Measurements from ENCODE around the gene DPP6.

The DPP6 gene

DNA sequence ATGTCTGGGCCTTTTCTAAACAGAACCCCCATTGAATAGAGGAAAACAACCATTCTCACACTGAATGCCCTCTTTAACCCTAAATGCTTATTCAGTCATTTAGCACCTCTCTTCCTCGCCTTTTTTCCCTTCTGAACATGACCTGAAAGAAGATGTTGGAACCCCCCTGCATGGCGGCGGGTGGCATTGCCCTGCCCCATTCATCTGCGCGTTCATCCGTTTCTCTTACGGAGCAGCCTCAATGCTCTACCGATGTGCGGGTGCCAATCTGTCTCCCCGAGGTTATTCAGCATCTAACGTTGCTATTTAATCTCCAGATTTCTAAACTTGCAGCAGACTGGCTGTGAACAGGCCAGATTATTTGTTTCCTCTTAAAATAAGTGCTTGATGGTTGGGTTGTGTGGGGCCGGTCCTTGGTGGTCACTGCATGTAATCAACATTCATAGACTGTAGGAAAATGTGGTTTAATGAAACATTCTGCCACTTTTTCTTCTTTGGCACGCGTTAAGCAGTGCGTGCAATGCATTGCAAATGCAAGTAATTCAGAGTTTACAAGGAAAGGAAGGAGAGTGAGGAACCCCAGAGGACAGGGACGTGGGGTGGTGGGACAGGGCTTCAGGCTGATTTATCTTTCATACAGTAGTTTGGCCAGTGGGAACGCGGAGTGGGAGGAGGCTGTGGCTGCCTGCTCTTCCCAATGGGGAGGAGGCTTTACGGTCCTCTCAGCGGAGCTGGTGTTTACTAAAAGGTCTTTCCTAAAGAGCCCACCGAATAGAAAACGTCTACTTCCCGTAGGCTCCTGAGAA, 286.7 kb downstream of the DPP6 start:
- no peak for DNase-seq (ENCODE audit: low read depth in 2 of 2)

DNA sequence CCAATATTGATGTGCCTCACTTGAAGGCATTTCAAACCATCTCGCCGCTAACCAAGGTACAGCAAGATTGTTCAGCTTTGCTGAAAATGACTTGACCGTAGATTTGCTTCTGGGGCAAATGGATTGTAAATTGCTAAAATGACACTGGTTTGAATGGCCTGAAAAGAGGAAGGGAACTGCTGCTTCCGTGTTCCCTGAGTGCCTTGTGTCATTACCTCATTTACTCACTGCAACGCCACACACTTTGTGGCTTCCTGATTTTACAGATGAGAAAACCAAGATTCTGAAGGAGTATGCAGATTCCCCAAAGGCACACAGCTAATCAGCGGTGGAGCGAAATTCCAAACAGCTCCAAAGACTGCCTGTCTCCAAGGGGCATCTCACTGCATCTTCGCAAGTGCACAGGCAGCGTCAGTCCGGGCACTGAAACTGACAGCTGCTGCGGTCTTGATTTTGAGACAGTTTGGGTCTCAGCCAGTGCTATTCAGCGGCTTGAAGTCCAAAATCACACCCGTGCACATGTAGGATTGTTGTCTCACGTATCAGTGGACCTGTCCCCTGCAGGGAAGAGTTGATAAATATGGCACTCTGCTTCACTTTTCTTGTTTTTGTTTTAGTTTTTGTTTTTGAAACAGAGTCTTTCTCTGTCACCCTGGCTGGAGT, 290.9 kb downstream of the DPP6 start:
- no peak for DNase-seq (ENCODE audit: low read depth in 2 of 2)

DNA sequence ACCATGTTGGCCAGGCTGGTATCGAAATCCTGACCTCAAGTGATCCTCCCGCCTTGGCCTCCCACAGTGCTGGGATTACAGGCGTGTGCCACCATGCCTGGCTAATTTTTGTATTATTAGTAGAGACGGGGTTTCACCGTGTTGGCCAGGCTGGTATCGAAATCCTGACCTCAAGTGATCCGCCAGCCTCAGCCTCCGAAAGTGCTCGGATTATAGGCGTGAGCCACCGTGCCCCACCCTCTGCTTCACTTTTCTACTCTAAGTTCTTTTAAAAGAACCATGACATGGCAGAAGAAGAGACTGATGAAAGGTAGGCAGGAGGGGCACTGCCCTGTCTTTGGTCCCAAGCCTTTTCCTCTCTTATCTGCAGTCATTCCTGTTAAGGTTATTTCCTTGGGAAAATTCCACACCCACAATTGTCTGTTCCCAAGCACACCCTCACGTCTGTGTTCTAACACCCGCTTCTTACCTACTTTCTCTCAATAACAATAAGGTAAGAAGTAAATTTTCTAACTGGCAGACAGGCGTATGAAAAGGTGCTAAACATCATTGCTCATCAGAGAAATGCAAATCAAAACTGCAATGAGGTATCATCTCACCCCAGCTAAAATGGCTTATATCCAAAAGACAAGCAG, 291.7 kb downstream of the DPP6 start:
- DNase-seq (ENCODE audit: low read depth in 2 of 2), result no peak

DNA sequence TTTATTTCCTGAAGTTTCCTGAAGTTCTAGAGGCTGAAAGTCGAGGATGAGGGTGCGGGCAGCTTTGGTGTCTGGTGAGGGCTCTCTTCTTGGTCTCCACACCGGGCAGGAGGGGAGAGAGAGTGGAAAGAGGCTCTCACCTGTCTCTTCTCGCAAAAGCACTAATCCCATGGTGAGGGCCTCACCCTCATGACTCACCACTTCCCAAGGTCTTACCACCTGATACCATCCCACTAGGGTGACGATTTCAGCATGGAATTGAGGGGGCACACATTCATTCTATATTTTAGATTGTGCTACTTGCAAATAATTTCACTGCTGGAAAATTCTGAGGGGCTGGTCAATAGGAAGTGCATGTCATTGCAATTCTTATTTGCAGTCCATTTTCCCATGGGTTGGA, 292.9 kb downstream of the DPP6 start:
- no peak for DNase-seq (ENCODE audit: low read depth in 2 of 2)

DNA sequence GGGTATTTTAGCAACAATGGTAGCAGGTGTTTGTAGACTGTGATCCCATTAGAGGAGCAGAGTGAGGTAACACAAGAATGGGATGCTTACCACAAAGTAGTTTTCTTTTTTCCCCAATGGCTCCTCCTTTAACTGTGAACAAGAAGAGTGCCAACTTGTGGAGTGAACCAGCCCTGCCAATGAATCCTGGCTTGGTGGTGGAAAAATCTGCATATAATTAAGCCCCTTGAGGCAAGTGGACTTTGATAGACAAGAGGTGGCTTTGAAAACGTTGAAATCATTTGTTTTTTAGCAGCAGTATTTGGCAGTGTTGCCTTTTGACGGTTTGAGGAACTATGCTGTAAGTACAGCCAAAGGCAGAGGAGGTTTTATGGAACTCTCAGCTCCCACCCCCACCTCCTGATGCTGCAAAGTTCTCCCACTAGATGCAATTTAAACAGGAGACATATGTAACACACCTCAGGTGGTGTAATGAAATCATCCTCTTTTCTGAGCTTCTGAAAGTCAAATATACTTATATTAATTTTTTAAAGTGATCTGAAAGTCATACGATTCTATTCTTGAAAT, 295.6 kb downstream of the DPP6 start:
- no peak for DNase-seq (ENCODE audit: low read depth in 2 of 2)

DNA sequence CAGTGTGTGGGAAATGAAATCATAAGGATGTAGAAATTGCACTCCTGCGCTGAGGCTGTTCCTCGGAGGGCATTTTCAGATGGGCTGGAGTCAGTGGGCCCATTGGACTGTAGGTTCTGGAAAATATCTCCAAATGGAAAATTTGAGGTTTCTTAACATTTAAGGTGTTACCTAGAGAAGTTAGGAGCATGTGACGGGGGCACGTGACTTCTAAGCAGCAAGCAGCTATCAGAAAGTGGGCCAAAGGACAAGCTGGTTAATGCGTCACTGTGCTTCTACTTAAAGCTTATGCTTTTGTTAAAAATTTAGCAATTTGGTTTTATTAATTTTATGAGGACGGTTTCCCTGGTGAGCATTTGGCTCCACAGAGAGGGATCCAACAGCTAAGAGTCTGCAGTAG, 298.7 kb downstream of the DPP6 start:
- no peak for DNase-seq (ENCODE audit: low read depth in 2 of 2)

DNA sequence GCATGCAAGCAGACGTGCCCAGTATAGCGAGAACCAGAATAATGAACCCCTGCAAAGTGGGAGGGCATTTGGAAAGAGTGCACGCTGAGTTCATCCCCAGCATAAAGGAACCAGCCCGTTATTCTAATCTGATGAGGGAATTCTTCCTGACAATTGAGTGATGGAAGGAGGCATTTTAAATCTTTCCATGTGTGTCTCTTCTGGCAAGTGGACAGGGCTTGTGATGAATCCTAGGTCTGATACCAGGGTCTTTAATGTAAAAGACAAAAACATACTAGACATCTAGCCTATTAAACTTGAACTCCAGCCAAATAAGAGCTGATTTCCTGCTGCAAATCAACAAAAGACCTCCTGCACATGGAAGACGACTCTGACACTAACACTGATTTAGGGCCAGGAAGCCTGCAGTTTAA, 301.2 kb downstream of the DPP6 start:
- DNase-seq (ENCODE audit: low read depth in 2 of 2), result no peak

DNA sequence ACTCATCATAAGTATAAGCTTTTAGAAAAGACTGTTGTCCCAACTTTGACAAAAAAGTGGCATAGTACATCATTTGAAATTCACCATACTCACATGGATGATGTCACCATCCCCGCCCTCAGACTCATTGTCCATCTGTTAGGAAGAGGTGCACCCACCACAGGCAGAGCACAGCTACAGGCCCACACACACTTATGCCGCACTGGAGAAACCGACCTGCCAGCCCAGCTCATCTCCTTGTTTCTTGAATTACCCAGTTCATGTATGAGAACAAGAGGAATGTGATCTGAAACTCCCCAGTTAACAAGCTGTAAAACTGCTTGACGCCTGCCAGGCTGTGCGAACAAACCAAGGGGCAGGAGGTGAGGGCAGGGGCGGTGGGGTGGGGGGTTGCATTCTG, 312.0 kb downstream of the DPP6 start:
- no peak for DNase-seq (ENCODE audit: low read depth in 2 of 2)

DNA sequence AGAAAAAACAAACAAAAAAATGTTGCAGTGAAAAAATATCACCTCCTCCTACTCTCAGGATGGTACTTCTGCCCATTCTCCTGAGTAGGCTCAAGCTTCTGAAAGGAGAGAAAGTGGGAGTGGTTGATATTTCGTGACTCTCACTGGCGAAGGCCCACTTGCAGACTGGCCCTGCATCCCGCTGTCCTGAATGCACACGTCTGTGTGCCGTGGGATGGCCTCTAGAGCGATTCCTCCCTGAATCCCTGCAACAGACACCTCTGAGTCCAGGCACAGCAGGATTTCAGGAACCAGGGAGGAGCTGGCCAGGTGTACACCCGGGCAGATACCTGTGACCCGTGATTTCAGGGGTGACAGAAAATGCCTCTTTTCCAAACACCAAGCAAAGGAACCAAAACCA, 319.2 kb downstream of the DPP6 start:
- no peak for DNase-seq (ENCODE audit: low read depth in 2 of 2)

DNA sequence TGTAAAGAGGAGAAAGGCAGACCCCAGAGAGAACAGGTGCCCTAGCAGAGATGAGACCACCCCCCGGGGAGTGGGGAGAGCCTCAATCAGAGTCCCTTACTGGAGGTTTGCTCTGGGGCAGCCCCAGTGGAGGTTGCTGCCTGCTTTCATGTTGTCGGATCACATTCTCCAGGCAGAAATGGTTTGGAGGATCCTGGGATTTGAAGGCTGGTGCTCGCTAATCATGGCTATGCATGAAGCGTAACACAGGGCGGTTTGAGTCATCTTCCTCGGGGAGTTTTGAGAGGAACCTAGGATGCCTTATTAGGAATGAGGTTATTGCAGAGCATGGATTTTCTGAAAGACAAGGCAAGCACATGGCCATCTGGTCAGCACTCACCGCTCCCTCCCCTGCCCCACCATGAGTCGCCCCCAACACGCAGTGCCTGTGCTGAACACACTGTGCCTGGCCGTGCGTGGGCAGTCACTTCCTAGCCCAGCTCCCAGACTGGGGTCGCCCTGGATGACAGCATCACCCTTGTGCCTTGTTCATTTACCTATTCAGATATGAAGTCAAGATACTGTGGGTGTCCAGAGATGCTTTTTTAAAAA, 319.9 kb downstream of the DPP6 start:
- no peak for DNase-seq (ENCODE audit: low read depth in 2 of 2)

DNA sequence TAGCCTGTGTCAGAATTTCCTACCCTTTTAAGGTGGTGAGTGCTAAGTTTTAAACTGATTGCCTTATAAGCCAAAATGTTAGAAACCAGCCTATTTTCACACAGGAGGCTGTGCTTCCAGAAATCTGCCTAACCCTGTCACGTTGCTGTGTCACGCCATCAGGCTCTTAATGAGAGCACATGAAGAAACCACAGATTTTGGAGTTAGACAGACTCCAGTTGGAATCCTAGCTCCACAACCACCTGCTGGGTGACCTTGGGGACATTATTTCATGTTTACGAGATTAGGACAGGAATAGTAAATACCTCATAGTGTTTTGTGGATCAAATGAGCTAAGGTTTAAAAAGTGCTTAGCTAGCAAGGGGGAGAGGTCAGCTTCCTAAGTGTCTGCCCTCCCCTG, 321.8 kb downstream of the DPP6 start:
- no peak for DNase-seq (ENCODE audit: low read depth in 2 of 2)

DNA sequence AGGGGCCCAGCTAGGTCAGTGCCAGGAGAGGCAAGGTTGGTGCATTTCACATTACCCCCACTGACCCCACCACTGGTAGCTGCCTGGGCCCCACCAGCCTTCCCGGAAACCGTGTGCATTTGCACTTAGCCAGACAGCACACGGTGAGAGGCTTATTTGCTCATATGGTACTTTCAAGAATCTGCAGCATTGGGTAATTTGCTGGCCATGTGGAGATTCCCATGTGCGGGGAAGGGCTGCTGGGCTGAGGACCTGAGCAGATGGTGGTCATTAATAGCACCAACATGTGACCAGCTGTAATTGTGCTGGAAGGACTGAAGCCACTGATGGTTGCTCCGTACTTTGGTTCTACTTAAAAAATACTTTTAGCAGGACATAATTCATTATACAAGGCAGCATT, 323.8 kb downstream of the DPP6 start:
- no peak for DNase-seq (ENCODE audit: low read depth in 2 of 2)

DNA sequence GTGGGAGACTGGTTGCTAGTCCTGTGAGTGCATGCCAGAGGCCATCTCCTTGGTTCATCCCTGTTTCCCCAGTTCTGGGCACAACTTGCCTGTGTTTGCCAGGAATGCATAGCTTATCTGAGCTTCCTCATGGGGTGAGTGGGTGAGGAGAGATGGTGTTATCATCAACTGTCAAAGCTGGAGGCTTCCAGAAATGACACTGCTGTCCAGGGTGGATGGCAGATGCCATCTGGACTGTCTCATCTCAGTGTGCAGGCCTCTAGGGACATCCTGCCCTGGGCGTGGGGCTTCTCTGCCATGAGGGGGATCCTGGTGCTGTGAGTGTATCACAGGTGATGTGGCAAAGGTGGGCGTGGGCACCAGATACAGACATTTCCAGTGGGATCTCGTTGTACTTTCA, 328.6 kb downstream of the DPP6 start:
- DNase-seq (ENCODE audit: low read depth in 2 of 2), result no peak

DNA sequence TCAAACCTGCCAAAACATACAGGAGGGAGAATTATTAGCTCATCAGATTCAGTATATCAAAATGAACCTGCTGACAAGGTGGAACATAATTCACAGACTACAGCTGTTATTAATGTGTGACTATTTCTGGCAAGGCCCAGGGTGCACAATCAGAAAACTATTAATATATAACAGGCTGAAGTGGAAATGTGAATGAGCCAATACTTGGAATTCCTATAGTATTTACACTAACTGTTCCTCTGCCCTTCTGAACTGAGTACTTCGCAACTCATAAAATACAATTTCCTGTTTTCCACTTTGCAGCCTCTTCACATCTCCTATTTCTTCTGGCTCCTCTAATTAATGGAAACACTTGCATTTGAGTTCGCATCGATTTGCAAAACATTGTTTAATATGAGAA, 330.8 kb downstream of the DPP6 start:
- DNase-seq (ENCODE audit: low read depth in 2 of 2), result no peak

DNA sequence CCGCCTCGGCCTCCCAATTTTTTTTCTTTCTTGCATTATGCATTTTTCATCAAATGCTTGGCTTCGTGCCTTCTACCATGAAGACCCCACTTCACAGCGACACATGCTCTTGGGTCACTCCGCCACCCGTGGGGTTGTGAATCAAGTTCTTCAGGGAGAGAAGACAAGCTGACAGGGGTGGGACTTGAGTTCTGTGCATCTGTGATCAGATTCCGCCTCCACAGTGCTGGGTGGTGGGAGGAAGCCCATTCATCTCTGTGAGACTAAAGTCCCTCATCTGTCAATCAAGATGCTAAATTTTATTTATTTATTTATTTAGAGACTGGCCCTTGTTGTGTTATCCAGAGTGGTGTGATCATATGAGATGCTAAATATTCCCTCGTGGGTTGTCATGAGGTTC, 333.0 kb downstream of the DPP6 start:
- no peak for DNase-seq (ENCODE audit: low read depth in 2 of 2)

DNA sequence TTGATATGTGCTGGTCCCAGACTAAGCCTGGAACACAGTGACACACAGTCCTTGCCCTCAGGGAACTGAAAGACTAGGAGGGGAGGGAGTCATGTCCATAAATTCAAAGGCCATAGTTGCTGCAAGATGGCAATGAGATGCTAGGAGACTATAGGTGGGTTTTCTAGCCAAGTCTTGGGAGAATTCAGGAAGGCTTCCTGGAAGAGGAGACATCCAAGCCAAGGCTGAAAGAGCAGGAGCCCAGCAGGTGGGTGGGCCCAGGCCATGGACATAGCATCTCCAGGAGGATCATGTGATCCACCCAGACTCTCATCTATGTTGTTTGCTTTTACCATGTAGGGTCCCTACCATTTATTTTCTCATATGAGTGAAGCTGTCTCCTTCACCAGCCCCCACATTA, 335.1 kb downstream of the DPP6 start:
- no peak for DNase-seq (ENCODE audit: low read depth in 2 of 2)

DNA sequence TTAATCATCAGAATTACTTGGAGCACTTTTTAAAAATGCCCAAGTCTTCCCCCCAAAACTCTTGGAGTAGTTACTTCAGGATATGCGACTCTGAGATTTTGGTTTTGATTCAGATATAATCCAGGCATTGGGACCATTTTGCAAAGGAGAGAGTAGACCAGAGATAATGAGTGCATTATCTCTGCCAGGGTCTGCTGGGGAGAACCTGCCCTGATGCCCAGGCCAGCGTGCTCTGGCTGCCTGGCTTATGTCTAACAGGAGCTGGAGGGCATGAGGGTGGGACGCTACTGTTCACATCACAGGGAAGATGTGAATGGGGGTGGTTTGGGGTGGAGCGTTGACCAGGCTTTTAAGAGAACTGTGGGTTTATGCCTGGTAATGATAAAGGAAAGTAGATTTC, 336.2 kb downstream of the DPP6 start:
- DNase-seq (ENCODE audit: low read depth in 2 of 2), result no peak

DNA sequence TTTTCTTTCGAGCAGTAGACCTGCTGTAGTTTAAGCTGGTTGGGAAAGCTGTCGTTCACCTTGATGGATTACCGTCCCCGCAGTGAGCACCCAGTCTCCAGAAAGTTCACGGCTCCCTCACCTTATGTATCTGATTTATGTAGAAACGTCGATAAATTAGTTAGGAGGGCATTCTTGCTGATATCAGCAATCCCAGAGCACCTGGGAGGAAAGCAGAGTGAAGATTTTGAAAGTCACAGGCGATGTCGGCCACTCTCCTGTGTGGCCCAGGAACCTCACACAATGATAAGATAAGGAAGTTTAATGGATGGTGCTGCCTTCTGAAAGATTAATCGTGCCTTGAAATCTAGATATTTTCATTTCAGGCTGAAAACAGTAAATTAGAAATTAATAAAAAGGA, 336.8 kb downstream of the DPP6 start:
- no peak for DNase-seq (ENCODE audit: low read depth in 2 of 2)

DNA sequence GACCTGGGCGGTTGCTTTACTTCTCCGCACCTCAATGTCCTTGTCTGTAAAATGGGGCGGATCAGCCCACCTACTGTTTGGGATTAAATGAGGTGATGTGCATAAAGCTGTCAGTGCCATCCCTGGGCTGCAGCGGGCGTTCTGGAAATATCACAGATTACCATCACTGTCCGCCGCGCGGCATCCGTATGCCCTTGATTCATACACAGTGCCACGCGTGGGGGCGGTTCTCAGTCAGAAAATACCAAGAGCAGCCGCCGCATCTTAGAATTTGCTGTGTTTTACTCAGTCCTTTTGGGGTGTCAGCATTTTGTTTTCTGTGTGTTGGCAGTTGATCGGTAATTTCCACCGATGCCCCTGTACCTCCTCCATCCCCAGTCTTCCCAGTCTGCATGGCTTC, 338.8 kb downstream of the DPP6 start:
- no peak for DNase-seq (ENCODE audit: low read depth in 2 of 2)

DNA sequence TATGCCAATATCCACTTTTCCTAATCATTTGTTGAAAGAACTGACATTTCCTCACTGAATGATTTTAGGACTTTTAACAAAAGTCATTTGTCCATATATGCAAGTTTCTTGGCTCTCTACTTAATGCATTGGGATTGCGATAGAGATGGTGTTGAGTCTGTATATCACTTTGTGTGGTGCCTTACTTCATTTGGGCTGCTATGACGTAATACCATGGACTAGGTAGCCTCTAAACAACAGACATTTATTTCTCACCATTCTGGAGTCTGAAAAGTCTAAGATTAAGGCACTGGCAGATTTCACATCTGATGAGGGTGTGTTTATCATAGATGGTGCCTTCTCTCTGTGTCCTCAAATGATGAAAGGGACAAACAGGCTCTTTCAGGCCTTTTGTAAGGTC, 342.6 kb downstream of the DPP6 start:
- no peak for DNase-seq (ENCODE audit: low read depth in 2 of 2)

DNA sequence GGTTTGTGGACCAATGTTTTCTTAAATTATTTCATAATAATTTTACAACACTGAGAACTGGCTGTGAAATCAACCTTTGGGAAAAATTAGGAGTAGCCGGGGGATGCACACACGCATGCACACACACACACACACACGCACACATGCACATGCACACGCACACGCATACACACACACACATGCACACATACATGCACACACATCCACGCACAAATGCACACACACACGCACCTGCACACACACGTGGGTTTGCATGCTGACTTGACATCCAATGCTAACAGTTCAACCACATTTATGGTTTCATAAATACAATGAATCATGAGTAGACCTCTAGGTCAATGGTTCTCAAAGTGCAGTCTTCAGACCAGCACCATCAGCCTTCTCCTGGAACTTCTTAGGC, 354.1 kb downstream of the DPP6 start:
- no peak for DNase-seq (ENCODE audit: low read depth in 2 of 2)

DNA sequence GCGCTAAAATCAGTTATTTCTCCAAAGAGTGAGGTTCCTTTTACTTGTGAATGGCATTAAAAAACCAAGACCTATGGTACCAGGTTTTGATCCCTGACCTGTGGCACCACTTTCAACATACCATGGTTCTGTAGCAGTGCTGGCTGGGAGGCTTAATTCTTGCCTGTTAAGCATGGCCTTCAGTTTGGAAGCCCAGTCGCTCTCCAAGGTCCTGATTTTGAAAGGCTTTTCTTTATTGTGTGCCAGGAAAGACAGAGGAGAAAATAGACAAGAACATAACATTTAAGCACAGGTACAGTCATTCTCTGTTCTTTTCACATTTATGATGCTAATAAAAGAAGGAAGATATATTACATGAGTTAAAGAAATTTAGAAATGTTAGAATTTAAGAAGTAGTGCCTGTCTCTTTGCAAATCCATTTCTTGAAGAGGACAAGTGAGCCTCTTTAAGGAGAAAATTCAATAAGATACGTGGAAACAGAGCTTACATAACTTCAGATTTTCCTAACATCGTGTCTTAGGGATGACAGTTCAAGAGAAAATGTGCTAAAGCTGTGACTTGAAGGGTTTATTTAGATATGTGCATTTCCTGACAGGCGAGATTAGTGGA, 357.6 kb downstream of the DPP6 start:
- no peak for DNase-seq (ENCODE audit: low read depth in 2 of 2)

Measured in stimulated activated CD4-positive, alpha-beta T cell treated with anti-CD3 and anti-CD28 coated beads, Interleukin-12 subunit alpha, Interleukin-12 subunit beta, amount 100 ng/mL, for 24 hours (primary cell).